GM19452 (cell line): ENCODE data around the gene MARCKSL1.

Experiments used
- ATAC-seq: cut with Tn5 transposase; IDR thresholded peaks from one replicate; pipeline ENCODE4 v1.9.1; 2021; ENCODE audit not compliant: unreplicated experiment

Gene MARCKSL1

GRCh38 chr1:32353431-32353830 is 17.4 kb upstream of the MARCKSL1 start:
- no peak for ATAC-seq

- no peak for ATAC-seq
Observed at GRCh38 chr1:32352831-32353383, 16.9 kb upstream of the MARCKSL1 start.

GRCh38 chr1:32352239-32352745 is 16.3 kb upstream of the MARCKSL1 start:
- ATAC-seq, result no peak

GRCh38 chr1:32351399-32352238 is 15.6 kb upstream of the MARCKSL1 start:
- peak; percentile 85 for ATAC-seq

- ATAC-seq, result peak; percentile 47
Observed at GRCh38 chr1:32350785-32351398, 14.9 kb upstream of the MARCKSL1 start.

- no peak for ATAC-seq
Observed at GRCh38 chr1:32349211-32349708, 13.2 kb upstream of the MARCKSL1 start.

GRCh38 chr1:32346532-32347157 is 10.6 kb upstream of the MARCKSL1 start:
- no peak for ATAC-seq

- no peak for ATAC-seq
Observed at GRCh38 chr1:32345289-32345827, 9.3 kb upstream of the MARCKSL1 start.

- ATAC-seq, result no peak
Observed at GRCh38 chr1:32342704-32343103, 6.7 kb upstream of the MARCKSL1 start.

GRCh38 chr1:32341971-32342370 is 5.9 kb upstream of the MARCKSL1 start:
- ATAC-seq, result no peak

- ATAC-seq, result no peak
Observed at GRCh38 chr1:32341186-32341757, 5.2 kb upstream of the MARCKSL1 start.

- ATAC-seq, result no peak
Observed at GRCh38 chr1:32339363-32339978, 3.4 kb upstream of the MARCKSL1 start.

GRCh38 chr1:32338637-32339145 is 2.7 kb upstream of the MARCKSL1 start:
- no peak for ATAC-seq

- ATAC-seq, result no peak
Observed at GRCh38 chr1:32337855-32338636, 2.0 kb upstream of the MARCKSL1 start.

GRCh38 chr1:32336963-32337675 is 1.1 kb upstream of the MARCKSL1 start:
- no peak for ATAC-seq

- ATAC-seq, result no peak
Observed at GRCh38 chr1:32336591-32336932, 529 bp upstream of the MARCKSL1 start.

- no peak for ATAC-seq
Observed at GRCh38 chr1:32335535-32335789, 571 bp downstream of the MARCKSL1 start.

GRCh38 chr1:32334864-32335534 is 1.0 kb downstream of the MARCKSL1 start:
- no peak for ATAC-seq
